Endothelial cell (in vitro differentiated cells): Measurements from ENCODE around the gene AKAP8L. TPM values are rescaled to one million over a fixed set of nuclear protein-coding genes. Genes with fewer than 3 reads are reported as not detected.

Experiments
- DNase-seq: peaks from one replicate; pipeline ENCODE4 v3.0.0; 2021; ENCODE audit warnings: low spot score
- H3K27ac Mint-ChIP-seq: one replicate; pipeline ENCODE4 v1.8.0; 2021; ENCODE audit warnings: mixed read lengths, inconsistent platforms; ENCODE audit not compliant: unreplicated experiment
- H3K27me3 Mint-ChIP-seq: one replicate; pipeline ENCODE4 v1.8.0; 2021; ENCODE audit warnings: mild to moderate bottlenecking, moderate library complexity, mixed read lengths, inconsistent platforms; ENCODE audit not compliant: unreplicated experiment
- H3K36me3 Mint-ChIP-seq: one replicate; pipeline ENCODE4 v1.8.0; 2021; ENCODE audit warnings: mild to moderate bottlenecking, low read depth, mixed read lengths, inconsistent platforms; ENCODE audit not compliant: unreplicated experiment
- H3K4me1 Mint-ChIP-seq: one replicate; pipeline ENCODE4 v1.8.0; 2021; ENCODE audit warnings: mild to moderate bottlenecking, mixed read lengths, inconsistent platforms; ENCODE audit not compliant: unreplicated experiment
- H3K4me3 Mint-ChIP-seq: one replicate; pipeline ENCODE4 v1.8.0; 2021; ENCODE audit warnings: mild to moderate bottlenecking, mixed read lengths, inconsistent platforms; ENCODE audit not compliant: unreplicated experiment
- H3K9me3 Mint-ChIP-seq: one replicate; pipeline ENCODE4 v1.8.0; 2021; ENCODE audit warnings: mixed read lengths, inconsistent platforms; ENCODE audit not compliant: unreplicated experiment
- CTCF ChIP-seq: fragments of 200-600 bp; sonication (generic); IDR thresholded peaks from one replicate; pipeline ENCODE4 v1.5.0; 2021; ENCODE audit warnings: antibody characterized with exemption; ENCODE audit not compliant: unreplicated experiment
- total RNA-seq: library from RNA; stranded (reverse); fragmentation: NEBNext Ultra II Directional; extraction: Animal tissue kit (Norgen Biotek cat#: 25700); gene quantifications from one replicate; pipeline ENCODE4 v1.2.1, GENCODE V29; 2021; ENCODE audit not compliant: unreplicated experiment

The AKAP8L gene
- total RNA-seq, 1 donor from 2014 or later = 160 TPM

- H3K9me3 Mint-ChIP-seq = no peaks in the 10 kb centered on the region
- peaks cover 30% of the 10 kb centered on the region for H3K36me3 Mint-ChIP-seq
- H3K4me3 Mint-ChIP-seq = no peak overlapping the region
- no peak for TF ChIP-seq CTCF
- H3K4me1 Mint-ChIP-seq = peaks cover 19% of the 10 kb centered on the region
- peaks cover 10% of the 10 kb centered on the region for H3K27me3 Mint-ChIP-seq
- H3K27ac Mint-ChIP-seq = no peak overlapping the region
- no peak for DNase-seq
Observed at GRCh38 chr19:15373644-15374043, 45.1 kb downstream of the AKAP8L start.

GRCh38 chr19:15372891-15373301 lies 45.9 kb downstream of the AKAP8L start:
- H3K27ac Mint-ChIP-seq = no peak overlapping the region
- H3K4me1 Mint-ChIP-seq = peaks cover 11% of the 10 kb centered on the region
- peaks cover 5% of the 10 kb centered on the region for H3K27me3 Mint-ChIP-seq
- peak overlapping the region; percentile 47 for H3K4me3 Mint-ChIP-seq
- no peak for DNase-seq
- peaks cover 28% of the 10 kb centered on the region for H3K36me3 Mint-ChIP-seq
- no peak for TF ChIP-seq CTCF
- H3K9me3 Mint-ChIP-seq = no peaks in the 10 kb centered on the region

GRCh38 chr19:15372470-15372869 lies 46.3 kb downstream of the AKAP8L start:
- Mint-ChIP-seq H3K27me3 (peaks cover 5% of the 10 kb centered on the region), H3K9me3 (no peaks in the 10 kb centered on the region), H3K4me1 (peaks cover 7% of the 10 kb centered on the region), H3K4me3 (no peak overlapping the region), H3K27ac (no peak overlapping the region), H3K36me3 (peaks cover 32% of the 10 kb centered on the region)
- DNase-seq = no peak
- TF ChIP-seq CTCF = no peak

- Mint-ChIP-seq H3K4me3 (no peak overlapping the region), H3K4me1 (peaks cover 3% of the 10 kb centered on the region), H3K27ac (no peak overlapping the region), H3K36me3 (peaks cover 29% of the 10 kb centered on the region), H3K9me3 (no peaks in the 10 kb centered on the region), H3K27me3 (peaks cover 5% of the 10 kb centered on the region)
- no peak for TF ChIP-seq CTCF
- DNase-seq = no peak
Observed at GRCh38 chr19:15371786-15372380, 46.9 kb downstream of the AKAP8L start.

GRCh38 chr19:15371119-15371518 lies 47.7 kb downstream of the AKAP8L start:
- no peak for TF ChIP-seq CTCF
- peaks cover 28% of the 10 kb centered on the region for H3K36me3 Mint-ChIP-seq
- peaks cover 5% of the 10 kb centered on the region for H3K27me3 Mint-ChIP-seq
- no peak overlapping the region for H3K4me3 Mint-ChIP-seq
- H3K4me1 Mint-ChIP-seq = no peaks in the 10 kb centered on the region
- DNase-seq = no peak
- H3K9me3 Mint-ChIP-seq = no peaks in the 10 kb centered on the region
- H3K27ac Mint-ChIP-seq = no peak overlapping the region
